Measurements from ENCODE around the gene CARS2.
A peak's percentile ranks its signal among the peaks of the same experiment; 100 is the strongest.
"Not testable (repeated sequence)": the region's sequence is repeated elsewhere in the genome, so short reads cannot be mapped to it uniquely, and the experiment has no call there.

CARS2 gene

DNA sequence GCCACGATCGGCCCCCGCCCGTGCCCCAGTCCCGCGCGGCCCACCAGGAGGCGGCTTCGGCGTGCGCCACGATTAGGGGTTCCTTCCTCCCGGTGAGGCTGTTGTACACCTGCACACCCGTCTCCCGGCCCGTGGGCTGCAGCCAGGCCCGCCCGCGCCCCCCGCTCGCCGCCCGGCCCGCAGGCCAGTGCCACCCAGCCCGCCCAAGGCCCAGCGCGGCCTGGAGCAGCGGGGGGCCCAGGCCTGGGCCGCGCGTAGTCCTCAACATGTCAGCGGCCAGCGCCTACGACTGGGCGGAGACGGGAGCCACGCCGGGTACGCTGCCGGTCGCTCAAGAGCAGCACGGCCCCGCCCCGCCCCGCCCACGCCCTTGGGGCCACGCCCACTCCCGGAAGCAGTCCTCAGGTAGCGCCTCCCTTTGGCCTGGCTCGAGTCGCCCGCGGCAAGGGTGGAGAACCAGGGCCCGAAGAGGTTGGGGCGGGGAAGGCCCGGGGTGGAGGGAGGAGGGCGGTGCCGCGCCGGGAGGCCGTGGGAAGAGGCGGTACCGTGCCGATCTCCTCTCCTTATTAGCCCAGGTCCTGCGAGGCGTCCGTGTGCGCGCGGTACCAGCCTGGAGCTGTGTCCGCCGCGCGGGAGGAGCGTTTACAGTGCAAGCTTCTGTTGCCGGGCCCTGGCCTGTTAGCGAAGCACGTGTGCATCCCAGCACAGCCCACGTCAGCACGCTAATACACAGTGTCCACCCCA lies at the start of gene CARS2:
Gene CARS2, minus strand, starts transcription at position 291 of the 744 bp plus-strand sequence. Its CDS starts 23 bp downstream, at position 268.
- peak; percentile 95 for FAIRE-seq

- no peak for FAIRE-seq
These were observed 42.4 kb upstream of the CARS2 start for GRCh38 chr13:110748271-110748670.

- FAIRE-seq, result no peak
These were observed 40.5 kb upstream of the CARS2 start for GRCh38 chr13:110746438-110746837.

DNA sequence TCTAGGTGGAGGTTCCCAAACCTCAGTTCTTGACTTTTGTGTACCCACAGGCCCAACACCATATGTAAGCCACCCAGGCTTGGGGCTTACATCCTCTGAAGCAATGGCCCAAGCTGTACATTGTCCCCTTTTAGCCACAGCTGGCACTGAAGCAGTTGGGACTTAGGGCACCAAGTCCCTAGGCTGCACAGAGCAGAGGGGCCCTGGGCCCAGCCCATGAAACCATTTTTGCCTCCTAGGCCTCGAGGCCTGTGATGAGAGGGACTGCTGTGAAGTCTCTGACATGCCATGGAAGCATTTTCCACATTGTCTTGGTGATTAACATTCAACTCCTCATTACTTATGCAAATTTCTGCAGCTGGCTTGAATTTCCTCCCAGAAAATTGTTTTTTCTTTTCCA lies 37.8 kb upstream of the CARS2 start:
- no peak for FAIRE-seq

DNA sequence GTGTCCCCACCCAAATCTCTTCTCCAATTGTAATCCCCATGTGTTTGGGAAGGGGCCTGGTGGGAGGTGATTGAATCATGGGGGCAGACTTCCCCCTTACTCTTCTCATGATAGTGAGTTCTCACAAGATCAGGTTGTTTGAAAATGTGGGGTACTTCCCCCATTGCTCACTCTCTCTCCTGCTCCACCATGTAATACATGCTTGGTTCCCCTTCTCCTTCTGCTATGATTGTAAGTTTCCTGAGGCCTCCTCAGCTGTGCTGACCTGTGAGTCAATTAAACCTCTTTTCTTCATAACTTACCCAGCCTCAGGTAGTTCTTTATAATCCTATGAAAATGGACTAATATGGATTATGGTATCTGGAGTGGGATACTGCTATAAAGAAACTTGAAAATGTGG lies 31.6 kb upstream of the CARS2 start:
- FAIRE-seq, result no peak

- no peak for FAIRE-seq
These were observed 28.6 kb upstream of the CARS2 start for GRCh38 chr13:110734561-110734960.

DNA sequence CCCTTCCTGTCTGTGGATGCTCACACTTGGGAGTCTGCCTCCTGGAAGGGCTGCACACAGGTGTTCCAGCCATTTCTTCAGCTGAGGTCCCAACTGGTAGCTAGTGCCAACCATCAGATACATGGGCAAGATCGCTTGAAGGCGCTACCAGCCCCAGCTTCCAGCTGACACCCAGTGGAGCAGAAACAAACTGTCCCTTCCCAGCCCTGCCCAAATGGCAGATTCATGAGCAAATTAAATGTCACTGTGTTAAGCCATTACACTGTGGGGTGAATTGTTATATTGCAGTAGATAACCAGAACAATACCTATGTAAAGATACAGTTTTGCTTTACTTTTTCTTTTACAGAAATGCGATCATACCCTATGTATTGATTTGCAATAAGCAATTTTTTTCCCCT lies 25.2 kb upstream of the CARS2 start:
- FAIRE-seq, result no peak

DNA sequence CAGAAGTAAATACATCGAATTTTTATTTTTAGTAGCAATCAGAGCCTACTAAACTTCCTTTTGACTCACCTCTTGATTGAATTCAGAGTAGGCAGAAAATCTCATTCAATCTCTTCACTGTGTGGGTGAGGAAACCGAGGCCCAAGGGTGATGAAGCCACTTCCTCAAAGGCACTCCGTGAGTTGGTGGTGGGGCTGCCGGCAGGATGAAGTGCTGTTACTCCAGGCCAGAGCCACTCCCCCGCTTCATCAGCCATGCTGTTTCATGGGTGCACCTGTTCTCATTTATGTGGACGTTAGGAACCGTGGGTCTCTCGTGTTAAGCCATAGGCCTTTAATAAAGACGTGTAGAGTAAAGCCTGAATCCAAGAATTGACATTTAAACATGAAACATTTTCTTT lies 20.8 kb upstream of the CARS2 start:
- FAIRE-seq, result no peak

GRCh38 chr13:110726153-110726552 lies 20.2 kb upstream of the CARS2 start:
- not testable (repeated sequence) for FAIRE-seq

DNA sequence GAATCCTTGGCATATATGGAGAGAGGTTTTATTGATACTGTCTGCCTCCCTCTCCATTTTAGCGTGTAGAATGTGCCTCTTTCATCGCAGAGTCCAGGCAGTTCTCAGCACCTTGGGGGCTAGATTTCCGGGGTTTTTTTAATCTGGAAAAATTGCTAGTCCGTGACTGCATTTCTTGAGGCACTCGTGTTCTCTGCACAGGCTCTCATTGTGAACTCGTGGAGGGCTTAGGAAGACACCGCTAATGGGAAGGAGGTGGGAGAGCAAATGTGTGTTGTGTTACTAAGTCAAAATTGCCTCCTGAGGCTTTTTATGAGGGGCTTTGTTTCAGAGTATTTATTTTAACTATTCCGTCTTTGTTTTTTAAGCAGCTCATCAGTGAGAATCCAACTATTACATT lies 17.7 kb upstream of the CARS2 start:
- FAIRE-seq, result no peak

DNA sequence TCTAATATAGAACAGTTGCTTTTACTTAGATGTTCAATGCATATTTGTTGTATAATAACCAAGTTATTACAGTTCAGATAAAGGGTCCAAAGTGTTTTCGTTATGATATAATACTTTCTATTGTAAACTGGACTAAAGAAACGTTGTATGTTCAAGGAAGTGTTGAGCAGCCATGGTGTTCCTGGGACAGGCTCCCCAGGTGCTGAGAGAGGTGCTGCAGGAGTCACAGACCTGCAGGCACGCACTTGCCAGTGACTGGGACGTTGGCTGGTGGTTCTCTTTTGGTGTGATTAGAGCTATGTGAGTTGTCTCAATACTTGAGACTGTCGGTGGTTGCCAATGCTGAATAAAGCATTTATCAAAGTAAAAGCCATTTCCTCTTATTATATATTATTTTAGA lies 17.1 kb upstream of the CARS2 start:
- no peak for FAIRE-seq

DNA sequence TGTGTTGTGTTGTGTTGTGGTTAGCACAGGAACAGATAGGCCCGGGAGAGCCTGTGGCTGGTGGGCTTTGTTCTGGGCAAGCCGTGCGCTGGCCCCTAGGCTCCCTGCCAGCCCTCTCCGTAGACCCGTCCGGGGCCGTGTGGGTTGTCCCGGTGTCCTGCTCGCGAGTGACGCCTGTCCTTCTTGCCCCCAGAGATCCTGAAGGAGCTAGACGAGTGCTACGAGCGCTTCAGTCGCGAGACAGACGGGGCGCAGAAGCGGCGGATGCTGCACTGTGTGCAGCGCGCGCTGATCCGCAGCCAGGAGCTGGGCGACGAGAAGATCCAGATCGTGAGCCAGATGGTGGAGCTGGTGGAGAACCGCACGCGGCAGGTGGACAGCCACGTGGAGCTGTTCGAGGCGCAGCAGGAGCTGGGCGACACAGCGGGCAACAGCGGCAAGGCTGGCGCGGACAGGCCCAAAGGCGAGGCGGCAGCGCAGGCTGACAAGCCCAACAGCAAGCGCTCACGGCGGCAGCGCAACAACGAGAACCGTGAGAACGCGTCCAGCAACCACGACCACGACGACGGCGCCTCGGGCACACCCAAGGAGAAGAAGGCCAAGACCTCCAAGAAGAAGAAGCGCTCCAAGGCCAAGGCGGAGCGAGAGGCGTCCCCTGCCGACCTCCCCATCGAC lies 13.3 kb upstream of the CARS2 start:
- no peak for FAIRE-seq

- FAIRE-seq, result no peak
These were observed 10.3 kb upstream of the CARS2 start for GRCh38 chr13:110716247-110716515.

- peak; percentile 99 for FAIRE-seq
These were observed 9.7 kb upstream of the CARS2 start for GRCh38 chr13:110715395-110716246.

GRCh38 chr13:110714797-110715394 lies 9.0 kb upstream of the CARS2 start:
- FAIRE-seq, result no peak

DNA sequence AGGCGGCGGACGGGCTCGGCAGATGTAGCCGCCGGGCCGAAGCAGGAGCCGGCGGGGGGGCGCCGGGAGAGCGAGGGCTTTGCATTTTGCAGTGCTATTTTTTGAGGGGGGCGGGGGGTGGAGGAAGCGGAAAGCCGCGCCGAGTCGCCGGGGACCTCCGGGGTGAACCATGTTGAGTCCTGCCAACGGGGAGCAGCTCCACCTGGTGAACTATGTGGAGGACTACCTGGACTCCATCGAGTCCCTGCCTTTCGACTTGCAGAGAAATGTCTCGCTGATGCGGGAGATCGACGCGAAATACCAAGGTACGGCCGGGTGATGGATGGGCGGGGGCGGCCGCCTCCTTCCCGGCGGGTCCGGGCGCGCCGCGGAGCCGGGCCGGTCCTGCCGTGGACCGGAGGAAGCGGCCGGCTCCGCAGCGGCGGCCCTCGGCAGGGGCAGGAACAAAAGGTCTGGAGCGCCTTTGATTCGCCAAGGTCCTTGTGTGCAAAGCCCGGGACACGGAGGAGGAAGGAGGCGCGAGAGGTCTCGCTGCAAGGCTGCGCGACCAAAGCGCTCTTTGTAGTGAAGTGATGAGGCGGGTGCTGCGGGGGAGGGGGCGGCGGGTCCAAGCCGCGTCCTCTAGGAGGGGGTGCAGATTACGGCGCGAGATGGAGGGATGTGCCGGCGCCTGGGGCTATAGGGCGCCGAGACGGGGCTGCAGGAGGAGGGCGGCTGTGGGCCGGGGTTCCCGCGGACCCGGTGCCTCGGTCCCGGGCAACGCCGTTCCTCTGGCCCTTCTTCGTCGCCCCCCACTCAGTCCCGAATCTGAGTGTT lies 8.3 kb upstream of the CARS2 start:
- FAIRE-seq, result no peak

GRCh38 chr13:110713642-110713952 lies 7.7 kb upstream of the CARS2 start, which contains the start of gene ING1:
Gene ING1 (plus strand): TSS chr13:110713700. CDS start chr13:110714150, 450 bp downstream.
- no peak for FAIRE-seq

- peak; percentile 97 for FAIRE-seq
These were observed 7.1 kb upstream of the CARS2 start for GRCh38 chr13:110712849-110713641.

- FAIRE-seq, result no peak
These were observed 6.3 kb upstream of the CARS2 start for GRCh38 chr13:110712081-110712848.

DNA sequence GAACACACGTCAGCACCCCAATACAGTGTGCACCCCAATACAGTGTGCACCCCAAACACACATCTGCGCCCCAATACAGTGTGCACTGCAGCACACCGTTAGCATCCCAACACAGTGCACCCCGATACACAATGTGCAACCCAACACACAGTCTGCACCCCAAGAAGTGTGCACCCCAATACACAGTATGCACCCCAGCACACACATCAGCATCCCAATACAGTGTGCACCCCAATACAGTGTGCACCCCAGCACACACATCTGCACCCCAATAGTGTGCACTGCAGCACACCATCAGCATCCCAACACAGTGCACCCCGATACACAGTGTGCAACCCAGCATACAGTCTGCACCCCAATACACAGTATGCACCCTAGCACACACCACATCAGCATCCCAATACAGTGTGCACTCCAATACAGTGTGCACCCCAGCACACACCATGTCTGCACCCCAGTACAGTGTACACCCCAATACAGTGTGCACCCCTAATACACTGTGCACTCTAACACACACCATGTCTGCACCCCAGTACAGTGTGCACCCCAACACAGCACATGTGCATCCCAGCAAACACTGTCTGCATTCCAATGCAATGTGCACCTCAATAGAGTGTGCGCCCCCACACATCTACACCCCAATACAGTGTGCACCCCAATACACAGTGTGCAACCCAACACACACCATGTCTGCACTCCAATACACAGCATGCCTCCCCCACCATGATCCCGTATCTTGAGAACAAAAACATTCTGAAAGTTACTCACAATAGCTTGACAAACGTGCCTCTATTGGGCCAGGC lies 855 bp upstream of the CARS2 start:
- no peak for FAIRE-seq
